ENCODE results near the gene MPP1.

The MPP1 gene

DNA sequence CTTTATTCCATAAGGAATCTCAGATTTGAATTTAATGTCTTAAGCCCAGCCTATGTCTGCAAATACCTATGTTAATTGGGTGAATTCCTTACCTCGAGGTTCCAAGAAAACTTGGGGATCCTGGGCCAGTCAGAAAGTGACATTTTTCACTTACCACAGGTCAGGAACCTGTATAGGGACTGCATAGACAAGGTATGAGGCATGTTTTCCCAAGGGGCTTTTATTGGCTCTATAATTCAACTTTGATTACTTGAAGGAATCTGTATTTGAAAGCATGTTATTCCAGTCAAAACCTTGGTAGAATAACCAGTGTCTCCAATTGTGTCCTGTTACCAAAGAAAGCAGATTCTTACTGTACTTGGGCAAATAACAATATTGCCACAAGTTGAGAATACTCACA lies 8.5 kb upstream of the MPP1 start:
- DNase-seq (ENCODE audit: low read depth in 1 of 2, low spot score in 1 of 2), result no peak

DNA sequence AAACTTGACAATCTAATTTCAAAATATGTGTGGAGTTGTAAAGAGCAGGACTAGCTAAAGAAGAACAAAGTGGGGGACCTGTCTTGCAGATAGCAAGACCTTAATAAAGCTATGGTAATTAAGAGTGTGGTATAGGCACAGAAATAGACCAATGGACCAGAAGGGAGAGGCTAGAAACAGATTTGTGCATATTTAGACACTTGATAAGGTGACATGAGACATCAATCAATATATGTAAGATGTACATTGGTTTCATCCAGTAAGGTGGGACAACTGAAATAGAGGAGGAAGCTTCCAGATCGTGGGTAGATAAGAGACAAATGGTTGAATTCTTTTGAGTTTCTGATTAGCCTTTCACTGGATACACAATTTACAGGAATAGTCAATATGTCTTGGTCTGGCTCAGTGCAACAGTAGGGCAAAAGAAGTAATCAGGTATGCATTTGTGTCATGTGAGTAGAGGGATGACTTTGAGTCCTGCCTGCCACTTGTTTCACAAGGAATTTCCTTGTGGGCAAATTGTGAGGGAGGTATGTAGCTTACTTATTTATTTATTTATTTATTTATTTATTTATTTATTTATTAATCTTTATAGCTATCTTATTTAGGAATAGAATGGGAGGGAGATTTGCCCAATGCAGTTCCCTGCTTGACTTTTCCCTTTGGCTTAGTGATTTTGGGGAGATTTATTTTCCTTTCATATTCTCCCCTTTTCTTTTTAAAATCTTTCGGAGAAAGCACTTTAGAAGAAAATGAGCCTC lies 7.2 kb upstream of the MPP1 start:
- no peak for DNase-seq (ENCODE audit: low read depth in 1 of 2, low spot score in 1 of 2)

DNA sequence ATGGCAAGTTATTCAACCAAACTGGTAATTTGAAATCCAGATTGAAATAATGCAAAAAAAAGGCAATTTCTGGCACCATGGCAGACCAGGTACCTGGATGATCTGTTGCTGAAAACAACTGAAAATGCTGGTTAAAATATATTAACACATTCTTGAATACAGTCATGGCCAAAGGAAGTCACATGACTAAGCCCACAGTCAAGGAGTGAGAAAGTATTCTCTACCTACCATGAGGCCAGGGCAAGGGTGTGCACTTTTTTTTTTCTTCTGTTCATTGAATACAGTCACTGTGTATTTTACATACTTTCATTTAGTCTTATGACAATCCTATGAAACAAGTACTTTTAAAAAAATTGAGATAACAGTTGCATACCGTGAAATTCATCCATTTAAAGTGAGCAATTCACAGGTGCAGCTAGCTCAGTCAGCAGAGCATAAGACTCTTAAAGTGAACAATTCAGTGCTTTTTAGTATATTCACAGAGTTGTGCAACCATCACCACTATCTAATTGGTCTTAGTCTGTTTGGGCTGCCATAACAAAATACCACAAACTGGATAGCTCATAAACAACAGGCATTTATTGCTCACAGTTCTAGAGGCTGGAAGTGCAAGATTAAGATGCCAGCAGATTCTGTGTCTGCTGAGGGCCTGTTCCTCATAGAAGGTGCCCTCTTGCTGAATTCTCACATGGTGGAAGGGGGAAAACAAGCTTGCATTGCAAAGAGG lies 4.8 kb upstream of the MPP1 start:
- DNase-seq (ENCODE audit: low read depth in 1 of 2, low spot score in 1 of 2), result no peak

DNA sequence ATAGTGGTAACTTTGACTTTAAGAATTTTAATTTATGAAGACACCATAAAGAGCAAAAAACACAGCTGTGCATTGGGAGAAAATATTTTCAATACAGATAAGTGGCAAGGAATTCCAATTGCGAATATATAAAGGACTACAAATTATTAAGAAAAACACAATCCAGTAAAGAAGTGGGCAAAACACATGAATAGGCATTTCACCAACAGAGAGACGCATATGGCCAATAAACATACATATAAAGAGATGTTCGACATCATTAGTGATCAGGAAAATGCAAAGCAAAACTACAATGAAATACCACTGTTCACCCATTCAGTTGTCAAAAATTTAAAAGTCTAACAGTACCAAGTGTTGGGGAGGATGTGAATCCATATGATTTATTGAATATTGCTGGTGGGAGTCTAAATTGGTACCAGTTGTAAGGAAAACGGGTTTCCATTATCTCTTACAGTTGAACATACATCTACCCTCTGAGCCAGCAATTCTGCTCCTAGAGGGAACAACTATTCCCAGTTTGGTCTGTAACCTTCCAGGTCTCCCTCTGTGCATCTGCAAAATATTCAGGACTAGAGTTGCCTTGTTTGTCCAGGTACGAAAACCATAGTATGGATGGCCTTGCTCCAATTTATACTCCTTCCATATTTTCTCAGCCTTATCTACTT lies 1.7 kb upstream of the MPP1 start:
- DNase-seq (ENCODE audit: low read depth in 1 of 2, low spot score in 1 of 2), result no peak

DNA sequence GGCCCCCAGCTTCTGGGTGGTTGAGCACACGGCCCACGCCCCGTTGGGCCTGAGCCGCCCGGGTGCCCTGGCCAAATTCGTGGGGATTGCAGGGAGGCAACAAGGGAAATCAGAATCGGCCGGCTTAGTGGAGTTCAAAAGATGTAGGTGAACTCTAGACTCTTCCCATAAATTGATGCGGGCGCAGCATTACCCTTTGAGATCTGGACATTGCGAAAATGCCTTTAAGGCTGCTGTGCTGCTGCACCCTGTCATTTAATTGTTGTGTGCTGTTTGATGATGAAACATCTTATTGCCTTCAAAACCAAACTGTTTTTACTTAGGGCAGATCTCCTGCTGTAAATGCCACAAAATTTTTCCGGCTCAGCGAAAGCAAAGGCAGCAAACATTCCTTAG lies 409 bp upstream of the MPP1 start:
- no peak for DNase-seq (ENCODE audit: low read depth in 1 of 2, low spot score in 1 of 2)

DNA sequence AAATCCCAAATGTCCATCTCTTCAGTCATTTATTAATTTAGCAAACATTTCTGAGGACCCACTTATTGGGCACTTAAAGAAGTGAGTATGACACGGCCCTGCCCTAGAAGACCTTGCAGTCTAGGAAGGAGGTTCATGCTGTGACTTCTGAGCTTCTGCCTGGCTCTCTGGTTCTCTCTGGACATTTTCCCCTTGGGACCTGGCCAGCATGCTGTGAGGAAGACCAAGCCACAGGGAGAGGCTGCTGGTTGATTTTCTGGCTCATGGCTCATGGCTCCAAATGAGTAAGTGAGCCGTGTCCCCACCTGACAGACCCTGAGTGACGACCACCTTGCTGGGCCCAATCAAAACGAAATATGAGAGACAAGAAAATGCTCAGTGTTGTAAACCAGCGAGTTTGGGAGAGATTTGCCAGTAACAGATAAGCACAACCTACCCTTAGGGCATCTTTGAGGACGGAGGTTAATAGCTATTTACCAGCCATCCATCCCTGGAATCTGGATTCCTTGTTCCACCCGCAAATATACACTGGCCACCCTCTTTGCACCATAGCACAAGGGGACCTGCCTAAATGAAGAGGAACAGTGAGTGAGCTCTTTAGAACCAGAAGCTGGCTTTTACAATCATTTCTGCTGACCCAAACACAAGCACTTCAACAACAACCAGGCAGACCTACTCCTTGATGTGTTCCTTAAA lies 876 bp downstream of the MPP1 start:
- no peak for DNase-seq (ENCODE audit: low read depth in 1 of 2, low spot score in 1 of 2)

DNA sequence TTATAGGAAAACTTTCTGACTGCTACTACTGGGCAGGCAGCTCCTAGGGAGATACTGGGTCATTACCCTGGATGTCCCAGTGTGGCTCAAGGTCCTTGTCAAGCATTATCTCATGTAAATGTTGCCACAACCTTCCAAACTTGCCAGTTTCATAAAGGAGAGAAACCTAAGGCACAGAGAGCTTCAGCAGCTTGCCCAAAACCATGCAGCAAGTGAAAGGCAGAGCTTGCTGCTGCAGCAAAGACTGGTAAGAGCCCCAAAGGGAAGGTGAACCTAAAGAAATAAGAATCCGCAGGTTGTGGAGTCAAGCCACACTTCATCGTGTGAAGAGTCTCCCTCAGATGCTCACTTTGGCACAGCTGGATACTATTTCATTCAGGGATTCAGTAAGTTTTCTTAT lies 2.3 kb downstream of the MPP1 start:
- no peak for DNase-seq (ENCODE audit: low read depth in 1 of 2, low spot score in 1 of 2)

DNA sequence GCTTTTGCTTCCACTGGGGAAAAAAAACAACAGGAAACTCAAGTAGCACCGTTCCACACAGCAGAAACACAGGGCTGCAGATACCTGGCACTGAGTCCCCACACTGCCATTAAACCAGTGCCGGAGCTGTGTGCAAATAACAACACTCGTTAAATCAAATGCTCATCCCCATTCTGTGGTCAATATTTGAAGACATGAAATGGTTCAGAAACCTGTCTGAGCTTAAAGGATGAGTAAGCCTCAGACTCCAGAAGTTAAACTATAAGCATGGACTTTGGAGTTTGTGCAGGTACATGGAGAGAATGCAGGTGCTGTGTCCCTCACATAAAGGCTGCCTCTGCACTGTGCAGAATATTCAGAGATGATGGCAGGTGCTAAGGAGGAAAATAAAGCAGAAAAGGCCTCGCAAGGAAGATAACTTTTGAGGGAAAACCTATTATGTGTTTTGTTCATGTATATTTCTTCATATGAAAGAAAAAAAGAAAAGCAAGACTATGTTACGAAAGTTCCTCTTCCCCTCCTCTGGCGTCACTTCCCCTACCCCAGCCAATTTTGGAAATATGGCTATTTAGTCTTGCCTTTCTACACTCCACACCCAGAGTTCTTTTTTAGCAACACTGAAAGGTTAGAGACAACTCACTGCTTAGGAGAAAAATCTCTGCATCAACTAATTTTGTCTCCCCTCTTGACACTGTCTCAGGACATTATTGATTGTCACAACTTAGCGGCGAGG lies 4.6 kb downstream of the MPP1 start:
- no peak for DNase-seq (ENCODE audit: low read depth in 1 of 2, low spot score in 1 of 2)

DNA sequence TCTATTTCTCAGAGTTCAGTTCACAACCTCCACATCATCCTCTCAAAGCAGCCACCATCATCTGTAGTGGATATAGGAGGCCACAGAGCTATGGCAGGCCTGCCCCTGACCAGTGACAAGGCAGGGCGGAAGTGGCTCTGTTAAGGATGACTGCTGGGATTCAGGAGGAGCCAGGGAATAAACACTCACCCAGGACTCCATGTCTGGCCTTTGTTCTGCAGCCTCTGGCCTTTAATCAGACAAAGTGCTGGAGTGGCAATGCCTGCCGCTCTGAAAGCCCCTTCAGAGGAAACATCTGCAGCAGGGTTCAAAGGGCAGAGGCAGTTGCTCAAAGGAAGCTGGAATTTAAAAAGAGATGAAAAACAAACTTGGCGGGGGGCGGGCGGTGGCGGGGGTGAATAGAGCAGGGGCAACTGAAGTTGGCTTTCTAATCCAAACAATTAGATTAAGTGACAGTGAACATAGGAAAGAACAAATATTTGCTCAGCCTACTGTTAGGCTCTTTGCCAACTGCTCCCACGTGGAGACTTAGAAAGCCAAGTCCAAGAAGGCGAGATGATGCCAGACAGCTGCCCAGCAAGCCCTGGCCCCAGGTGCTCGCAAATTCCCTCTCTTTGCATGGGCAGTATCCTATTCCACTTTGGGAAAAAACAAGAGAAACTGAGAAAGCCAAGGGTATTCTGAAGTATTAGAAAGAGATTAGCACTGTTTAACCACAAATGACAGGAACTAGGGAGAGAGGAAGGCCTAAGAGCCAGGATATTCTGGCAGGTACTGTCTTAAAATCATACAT lies 5.5 kb downstream of the MPP1 start:
- no peak for DNase-seq (ENCODE audit: low read depth in 1 of 2, low spot score in 1 of 2)

DNA sequence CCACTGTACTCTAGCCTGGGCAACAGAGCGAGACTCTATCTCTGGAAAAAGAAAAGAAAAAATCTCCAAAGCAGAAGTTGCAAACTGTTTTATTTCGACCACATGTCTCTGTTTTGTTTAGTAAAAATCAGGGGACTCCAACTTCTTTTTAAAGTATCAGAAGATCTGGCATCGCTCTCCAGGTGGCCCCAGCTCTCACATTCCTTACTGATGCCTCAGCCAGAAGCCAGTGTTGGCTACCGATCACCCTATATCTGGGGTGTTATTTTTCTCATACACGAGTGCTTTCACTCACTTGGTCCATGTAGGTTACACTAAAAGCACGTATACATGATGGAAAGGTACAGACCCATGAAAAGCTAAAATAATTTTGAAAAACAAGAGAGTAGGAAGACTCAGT lies 8.3 kb downstream of the MPP1 start:
- DNase-seq (ENCODE audit: low read depth in 1 of 2, low spot score in 1 of 2), result no peak

DNA sequence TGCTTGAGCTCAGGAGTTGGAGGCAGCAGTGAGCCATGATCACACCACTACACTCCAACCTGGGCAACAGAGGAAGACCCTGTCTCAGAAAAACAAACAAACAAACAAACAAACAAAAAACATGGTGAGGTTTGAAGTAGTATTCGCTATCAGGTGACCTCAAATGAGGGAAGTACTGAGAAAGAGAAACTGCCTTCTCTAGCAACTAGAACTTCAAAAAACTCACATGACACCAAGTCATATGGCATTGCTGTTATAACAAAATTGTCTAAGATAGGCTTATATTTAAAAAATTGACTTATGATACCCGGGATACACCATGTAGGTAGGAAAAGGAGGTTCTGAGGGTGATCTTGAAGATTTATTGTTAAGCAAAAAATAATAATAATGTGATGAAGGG lies 10.3 kb downstream of the MPP1 start:
- no peak for DNase-seq (ENCODE audit: low read depth in 1 of 2, low spot score in 1 of 2)

DNA sequence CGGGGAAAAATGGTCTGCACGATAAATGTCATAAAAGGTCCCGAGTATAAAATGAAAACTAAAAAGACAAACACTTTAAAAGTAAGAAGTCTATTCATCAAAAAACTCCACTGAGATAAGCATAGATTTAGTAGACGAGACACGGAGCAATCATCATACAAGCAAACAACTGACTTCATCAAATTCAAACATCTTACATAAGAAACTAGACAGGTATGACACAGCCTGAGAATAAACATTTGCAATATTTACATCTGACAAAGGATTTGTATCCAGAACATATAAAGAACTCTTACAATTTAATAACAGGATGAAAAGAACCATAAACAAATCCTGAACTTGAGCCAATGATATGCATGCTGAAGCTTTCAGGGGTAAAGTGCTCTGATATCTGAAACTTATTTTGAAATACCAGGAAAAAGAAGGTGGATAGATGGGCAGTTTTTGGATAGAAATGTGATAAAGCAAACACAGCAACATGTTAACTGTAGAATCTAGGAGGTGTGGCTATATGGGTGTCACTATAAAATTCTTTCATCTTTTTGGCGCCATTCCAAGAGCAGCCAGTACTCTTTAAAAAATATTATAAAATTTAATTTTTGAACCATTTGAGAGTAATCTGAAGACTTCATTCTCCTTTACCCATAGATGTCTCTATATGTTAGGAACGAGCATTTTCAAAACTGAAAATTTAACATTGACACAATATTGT lies 12.0 kb downstream of the MPP1 start:
- no peak for DNase-seq (ENCODE audit: low read depth in 1 of 2, low spot score in 1 of 2)

DNA sequence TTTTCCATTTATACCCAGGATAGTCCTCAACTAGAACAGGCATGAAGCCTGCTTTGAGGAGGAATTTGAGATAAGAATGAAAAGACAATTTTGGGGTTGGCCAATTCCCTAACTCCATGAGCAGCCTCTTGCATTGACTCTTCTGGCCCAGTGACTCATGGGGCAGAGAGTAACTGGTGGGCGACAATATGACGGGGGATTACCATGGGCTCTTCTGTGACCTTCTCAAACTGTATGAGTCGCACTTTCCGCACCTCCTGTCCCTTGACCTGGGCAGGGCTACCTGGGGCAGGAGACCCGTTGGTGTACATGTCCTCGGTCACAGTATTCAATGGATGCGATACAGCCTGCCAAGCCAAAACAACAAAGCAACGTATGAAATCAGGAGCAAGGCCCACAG lies 13.3 kb downstream of the MPP1 start:
- DNase-seq (ENCODE audit: low read depth in 1 of 2, low spot score in 1 of 2), result no peak

DNA sequence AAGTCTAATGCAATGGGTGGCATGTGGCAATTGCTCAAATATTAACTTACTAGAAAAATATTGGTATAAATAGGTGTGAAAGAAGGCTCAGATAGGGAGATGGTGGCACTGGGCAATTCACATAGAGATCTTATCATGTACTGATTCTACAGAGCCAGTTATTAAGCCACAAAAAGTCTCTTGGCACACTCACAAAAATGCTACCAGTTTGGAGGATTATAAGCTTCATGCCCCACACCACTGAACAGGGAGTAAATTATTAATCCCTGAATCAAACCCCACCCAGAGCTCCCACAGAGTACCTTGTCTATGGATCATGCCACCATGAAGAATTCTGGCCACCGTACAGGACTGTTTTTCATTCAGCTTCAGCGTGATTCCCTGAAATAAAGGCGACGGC lies 13.8 kb downstream of the MPP1 start:
- no peak for DNase-seq (ENCODE audit: low read depth in 1 of 2, low spot score in 1 of 2)

DNA sequence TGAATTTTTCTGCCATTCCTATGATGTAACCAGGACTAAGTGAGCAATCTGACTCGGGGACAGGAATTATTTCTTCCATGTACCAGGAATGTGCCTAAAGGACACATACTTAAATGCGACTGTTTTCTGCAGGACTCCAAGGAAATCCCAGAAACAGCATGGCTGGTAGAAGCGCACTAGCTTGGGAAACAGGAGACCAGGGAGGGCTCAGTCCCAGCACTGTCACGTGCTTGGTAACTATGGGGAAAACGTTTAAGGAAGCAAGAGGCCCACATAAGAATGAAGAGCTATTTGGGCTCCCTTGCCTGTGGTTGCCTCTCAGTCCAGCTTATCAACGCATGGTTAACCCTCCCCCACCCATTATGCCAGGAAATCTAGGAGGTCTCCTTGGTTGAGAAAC lies 19.6 kb downstream of the MPP1 start:
- no peak for DNase-seq (ENCODE audit: low read depth in 1 of 2, low spot score in 1 of 2)

DNA sequence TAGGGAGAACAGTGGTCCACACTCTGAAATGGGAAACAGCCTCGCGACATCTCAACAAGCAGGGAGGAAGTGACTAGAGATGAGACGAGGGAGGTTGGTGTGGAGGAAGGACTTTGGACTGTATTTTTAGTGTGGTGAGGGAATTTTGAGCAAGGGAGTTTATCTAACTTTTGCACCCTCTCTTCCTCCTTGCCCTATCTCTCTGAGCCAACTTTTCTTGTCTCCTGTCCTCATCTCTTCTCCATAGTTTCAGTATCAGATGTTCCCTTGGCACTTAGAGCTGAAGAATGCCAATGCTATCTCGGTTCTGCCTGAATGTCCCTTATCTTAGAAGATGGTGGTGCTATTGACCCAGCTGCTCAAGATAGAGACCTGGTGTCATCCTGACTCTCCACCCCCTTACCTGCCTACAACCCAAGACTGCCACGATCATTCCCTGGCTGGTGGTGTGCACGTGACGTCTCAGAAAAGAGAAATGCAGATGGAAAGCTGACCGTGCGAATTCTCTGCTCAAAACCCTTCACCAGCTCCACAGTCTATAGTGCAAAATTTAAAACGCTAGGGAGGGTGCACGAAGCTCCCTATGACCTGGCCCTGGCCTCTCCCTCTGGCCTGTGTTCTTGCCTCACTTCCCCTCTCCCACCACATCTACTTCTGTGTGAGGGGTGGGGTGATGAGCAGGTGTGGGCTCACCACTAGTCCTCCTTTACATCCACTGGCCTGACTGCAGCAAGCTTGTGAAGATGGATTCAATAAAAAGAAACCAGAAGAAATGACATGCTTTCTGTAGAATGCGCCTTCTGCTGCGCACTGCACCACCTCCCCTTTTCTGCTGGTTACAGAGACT lies 20.9 kb downstream of the MPP1 start:
- no peak for DNase-seq (ENCODE audit: low read depth in 1 of 2, low spot score in 1 of 2)

DNA sequence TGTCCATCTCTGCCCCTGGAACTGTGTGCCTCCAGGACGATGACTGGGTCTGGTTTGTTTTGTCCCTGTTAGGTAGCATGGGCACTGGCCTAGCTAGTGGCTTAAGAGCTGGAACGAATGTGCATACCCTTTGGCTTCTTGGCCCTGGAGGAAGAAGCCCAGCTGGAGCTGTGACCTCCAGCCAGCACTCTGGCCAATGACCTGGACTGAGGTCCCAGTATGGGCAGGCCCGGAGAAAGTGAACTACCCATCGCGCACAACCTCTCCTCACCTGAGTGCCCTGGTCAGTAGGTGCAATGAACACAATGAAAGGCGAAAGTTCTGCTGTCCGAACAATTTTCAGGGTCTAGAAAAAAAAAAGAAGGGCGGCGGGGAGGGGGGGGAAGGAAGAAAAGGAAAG lies 24.3 kb downstream of the MPP1 start:
- no peak for DNase-seq (ENCODE audit: low read depth in 1 of 2, low spot score in 1 of 2)

DNA sequence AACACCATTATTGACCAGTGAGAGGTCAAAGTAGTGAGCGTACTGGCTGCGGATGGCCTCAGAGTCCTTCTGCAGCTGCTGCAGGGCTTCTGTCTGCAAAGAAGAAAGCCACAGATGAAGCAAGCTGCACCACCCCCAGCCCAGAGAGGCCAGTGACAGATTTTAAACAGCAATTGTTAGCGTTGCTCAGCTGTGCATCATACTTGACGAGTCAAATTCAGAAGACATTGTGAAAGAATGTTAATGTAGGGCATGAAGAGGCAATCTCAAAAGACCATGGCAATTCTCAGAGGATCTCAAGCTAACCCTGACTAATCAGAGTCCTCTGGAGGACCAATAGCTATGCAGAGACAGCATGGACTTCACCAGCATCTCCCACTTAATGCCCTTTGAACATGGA lies 26.0 kb downstream of the MPP1 start:
- DNase-seq (ENCODE audit: low read depth in 1 of 2, low spot score in 1 of 2), result no peak

DNA sequence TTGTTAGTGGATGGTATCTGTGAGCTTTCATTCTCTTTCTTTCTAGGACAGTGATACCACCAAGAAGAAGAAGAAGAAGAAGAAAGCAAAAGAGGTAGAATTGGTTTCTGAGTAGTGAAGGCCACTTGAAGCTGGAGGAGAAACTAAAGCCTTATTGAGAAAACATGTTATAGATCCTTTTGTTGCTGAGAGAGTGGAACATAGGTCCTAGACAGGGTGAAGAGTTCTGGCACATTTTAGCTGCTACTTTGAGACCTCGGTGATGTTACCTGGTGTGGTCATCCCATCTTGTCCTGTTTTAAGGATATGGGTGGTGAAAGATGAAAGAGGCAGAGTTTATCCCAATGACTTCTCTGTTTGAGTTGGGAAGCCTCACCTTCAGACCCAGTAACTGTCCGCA lies 28.5 kb downstream of the MPP1 start:
- DNase-seq (ENCODE audit: low read depth in 1 of 2, low spot score in 1 of 2), result no peak
